Tibial nerve (tissue), 4 donors: ENCODE results near the gene RFPL4A.

Source experiments
- EP300 ChIP-seq, 2 donors: sonication (generic); formaldehyde crosslinking; IDR thresholded peaks; one replicate each; pipeline ENCODE4 v1.6.1; 2017; ENCODE audit warnings: antibody characterized with exemption in 2 of 2, mild to moderate bottlenecking in 1 of 2
- TF ChIP-seq, protein P1 (sequence below), 5 experiments: fragments of 200-600 bp in 3 of 5; fragments of 450-650 bp in 2 of 5; sonication (generic) in 3 of 5; IDR thresholded peaks; one replicate each; pipeline ENCODE4 v1.5.1; 2016 to 2019; ENCODE audit warnings: antibody characterized with exemption in 5 of 5, mild to moderate bottlenecking in 3 of 5, moderate library complexity in 2 of 5

- TF ChIP-seq, protein P1, sequence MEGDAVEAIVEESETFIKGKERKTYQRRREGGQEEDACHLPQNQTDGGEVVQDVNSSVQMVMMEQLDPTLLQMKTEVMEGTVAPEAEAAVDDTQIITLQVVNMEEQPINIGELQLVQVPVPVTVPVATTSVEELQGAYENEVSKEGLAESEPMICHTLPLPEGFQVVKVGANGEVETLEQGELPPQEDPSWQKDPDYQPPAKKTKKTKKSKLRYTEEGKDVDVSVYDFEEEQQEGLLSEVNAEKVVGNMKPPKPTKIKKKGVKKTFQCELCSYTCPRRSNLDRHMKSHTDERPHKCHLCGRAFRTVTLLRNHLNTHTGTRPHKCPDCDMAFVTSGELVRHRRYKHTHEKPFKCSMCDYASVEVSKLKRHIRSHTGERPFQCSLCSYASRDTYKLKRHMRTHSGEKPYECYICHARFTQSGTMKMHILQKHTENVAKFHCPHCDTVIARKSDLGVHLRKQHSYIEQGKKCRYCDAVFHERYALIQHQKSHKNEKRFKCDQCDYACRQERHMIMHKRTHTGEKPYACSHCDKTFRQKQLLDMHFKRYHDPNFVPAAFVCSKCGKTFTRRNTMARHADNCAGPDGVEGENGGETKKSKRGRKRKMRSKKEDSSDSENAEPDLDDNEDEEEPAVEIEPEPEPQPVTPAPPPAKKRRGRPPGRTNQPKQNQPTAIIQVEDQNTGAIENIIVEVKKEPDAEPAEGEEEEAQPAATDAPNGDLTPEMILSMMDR (IDR thresholded peaks at IDR 0.05) = no peak
- no peak for TF ChIP-seq EP300 (IDR thresholded peaks at IDR 0.05)
Observed at GRCh38 chr19:55723491-55723890, 35.4 kb upstream of the RFPL4A start.
